NCI-H774 (cell line): ENCODE results near the gene CPNE6.

ENCODE experiments used
- DNase-seq: peaks from one replicate; lab custom pipeline; 2025; lab: John Stamatoyannopoulos, UW

The CPNE6 gene

DNA sequence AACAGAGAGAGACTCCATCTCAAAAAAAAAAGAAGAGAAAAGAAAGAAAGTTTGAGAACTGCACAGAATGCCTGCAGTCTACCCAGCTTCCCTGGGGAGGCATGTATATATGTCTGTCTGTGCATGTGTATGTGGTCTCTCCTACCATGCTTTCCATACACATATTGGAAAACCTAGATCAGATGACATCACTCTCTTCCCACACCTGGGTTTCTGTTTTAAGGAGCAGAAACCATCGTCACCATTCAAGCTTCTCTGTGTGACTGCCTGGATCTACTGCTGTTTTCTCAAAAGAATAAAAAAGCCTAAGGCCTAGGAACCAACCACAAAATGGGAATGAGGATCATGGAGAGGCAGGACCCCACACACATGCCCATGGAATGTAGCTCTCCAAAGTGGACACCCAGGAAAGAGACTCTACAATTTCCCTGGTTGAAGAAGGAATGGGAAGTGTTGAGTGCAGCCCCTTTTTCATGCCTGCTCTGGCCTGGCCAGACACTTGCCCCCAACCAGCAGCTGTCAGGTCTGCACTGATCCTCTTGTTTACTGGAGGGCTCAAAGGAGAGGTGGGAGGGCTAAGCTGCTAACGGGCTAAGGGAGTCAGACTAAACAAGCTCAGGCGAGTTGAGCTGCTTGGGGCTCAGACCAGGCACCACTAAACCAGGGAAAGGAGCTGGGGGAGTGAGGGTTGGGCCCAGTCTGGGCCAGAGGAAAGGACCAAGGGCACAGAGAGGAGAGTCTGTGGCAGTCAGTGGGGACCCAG, 15.0 kb downstream of the CPNE6 start:
- DNase-seq, result no peak

DNA sequence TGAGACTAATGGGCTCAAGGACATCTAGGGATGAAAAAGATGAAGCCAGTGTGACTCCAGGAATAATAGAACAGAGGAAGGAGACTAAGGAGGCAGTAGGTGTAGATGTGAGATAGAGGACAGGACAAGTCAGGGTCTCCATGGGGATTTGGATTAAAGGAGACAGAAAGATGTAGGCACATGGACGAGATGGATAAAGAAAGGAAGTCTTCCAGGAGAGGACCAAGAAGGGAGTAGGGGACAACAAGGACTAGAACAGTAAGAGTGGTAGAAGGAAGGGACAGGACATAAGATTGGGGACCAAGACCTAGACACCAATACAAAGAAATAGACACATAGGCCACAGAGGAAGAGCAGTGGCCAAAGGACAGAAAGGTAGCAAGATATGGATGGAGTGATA, 15.6 kb downstream of the CPNE6 start:
- no peak for DNase-seq

DNA sequence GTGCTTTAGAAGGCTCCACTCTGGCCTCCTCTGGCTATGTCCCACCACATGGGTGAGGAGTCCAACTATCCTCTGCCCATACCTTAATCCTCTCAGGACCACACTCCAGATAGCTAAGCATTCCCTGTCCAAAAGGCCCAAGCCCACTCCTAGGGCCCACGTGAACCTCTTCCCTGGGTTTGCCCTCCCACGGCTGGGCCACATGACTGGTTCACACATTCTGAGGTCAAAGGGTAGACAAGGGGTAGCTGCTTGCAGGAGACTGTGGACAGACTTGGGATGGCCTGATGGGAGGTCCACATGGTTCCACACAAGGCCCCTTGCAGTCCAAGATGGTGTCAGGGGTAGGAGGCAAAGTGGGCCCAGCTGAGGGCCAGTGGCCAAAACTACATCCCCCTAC, 16.7 kb downstream of the CPNE6 start:
- no peak for DNase-seq

DNA sequence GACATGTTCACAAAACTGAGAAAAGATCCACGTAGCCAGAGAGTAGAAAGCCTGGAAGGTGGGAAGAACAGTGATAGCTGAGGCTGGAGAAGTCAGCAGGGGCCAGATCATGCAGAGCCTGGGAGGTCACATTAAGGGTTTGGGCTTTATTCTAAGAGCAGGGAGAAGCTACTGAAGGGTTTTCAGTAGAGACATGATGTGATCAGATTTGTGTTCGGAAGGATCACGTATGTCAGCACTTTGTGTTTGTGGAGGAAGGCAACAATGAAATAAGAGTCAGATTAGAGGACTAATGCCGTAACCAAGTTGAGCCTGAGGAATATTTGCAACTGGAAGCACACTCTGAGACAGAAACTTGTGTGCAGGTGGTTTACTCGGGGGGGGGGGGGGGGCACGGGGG, 18.5 kb downstream of the CPNE6 start:
- DNase-seq, result no peak

DNA sequence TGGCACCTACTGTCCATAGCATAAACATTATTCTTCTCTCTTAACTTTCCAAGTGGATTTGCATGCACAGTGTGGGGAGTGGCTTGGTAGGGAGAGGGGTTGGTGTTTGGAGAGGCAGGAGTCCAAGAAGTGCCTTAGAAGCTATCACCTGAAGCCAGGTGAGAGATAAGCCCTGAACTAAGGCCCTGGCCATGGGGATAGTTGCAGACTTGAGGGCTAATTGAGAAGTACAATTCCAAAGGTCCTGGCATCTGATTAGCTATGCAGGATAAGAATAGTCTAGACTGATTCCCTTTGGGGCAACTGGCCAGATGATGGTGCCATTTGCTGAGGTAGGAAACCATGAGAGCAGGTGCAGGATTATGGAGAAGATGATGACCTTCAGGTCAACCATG, 20.7 kb downstream of the CPNE6 start:
- no peak for DNase-seq

DNA sequence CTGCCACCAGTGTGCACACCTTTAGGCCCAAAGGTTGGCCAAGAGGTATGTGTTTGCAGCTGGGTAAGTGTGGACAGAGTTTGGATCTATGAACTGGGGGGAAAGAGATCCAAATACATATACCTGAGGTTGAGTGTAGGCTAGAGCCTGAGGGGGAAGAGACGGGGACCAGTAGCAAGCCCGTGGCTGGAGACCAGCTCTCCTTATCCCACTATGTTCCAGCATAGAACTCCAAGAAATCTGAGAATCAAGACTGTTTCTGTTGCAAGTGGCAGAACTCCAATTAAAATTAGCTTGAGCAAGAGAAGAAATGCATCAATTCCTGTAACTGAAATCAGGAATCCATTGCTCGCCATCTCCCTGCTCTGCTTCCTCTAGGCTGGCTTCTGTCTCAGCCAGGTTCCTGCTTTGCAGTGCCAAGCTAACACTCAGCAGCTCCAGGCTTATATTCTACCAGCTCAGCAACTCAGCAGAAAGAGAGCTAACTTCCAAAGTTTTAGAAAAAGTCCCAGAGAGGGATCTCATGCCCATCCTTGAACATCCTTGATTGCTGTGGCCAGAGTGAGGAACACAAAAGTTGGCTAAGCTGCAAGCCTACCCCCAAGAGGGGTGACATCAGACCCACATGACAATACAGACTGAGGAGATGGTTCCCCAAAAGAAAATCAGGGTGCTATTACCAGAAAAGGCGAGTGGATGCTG, 21.3 kb downstream of the CPNE6 start:
- no peak for DNase-seq

DNA sequence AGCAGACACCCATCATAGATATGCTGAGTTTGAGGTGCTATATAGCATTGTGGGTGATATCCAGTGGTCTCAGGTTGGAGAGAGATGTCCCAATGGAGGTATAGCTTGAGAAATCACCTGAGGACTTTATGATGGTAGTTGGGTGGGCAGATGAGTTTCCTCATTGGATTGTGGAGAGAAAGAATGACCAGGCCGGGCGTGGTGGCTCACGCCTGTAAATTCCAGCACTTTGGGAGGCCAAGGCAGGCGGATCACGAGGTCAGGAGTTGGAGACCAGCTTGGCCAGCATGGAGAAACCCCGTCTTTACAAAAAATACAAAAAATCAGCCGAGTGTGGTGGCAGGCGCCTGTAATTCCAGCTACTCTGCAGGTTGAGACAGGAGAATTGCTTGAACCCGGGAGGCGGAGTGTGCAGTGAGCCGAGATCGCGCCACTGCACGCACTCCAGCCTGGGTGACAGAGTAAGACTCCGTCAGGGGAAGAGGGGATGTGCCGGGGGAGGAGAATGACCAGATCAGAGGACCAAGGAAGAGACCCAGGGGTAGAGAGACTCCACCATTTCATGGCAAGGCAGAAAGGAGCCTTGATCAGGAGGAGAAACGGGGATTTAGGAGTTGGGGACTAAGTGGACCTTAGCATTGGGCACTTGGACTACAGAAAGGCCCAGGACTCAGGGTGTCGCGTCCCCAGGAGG, 22.0 kb downstream of the CPNE6 start:
- DNase-seq, result no peak

DNA sequence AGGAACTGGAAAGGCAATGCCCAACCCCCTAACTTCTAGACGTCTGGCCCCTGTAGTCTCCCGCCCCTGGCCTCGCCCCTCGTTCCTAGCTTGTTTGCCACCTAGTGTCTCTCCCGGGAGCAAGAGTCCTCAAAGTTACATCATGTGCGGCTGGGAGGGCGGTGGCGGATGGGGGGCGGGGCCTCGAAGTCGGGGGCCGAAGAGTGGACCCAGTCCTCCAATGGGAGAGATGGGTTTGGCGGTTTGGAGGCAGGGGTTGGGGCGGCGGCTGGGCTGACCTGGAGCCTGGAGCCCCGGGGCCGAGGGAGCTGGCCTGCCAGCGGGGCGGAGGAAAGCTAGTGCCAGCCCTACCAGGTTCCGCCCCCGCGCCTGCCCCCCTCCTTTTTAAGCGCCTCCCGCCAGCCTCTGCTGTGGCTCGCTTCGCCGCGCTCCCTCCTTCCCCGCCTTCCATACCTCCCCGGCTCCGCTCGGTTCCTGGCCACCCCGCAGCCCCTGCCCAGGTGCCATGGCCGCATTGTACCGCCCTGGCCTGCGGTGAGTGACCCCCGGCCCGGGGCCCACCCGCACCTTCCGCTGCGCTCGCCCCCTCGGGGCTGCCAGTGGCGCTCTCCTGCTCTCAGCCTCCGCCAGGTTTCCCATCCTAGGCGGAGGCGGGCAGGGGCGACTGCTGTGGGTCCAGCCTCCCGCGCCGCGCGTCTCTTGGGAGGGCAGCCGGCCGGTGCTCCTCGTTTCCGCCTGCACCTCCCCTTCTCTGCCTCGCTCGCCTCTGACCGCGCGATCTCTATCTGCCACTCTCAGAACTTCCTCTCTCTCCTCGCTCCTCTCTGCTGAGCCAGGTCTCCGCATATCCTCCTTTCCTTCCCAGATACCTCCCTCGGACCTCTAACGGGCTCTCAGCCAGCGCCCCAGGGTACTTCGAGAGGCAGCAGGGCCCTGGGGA, 22.8 kb downstream of the CPNE6 start, which contains the start of gene PCK2:
Gene PCK2 (plus strand): TSS at position 411 of the 940 bp plus-strand sequence. CDS start 95 bp downstream, at position 506.
- peak; percentile 90 for DNase-seq

DNA sequence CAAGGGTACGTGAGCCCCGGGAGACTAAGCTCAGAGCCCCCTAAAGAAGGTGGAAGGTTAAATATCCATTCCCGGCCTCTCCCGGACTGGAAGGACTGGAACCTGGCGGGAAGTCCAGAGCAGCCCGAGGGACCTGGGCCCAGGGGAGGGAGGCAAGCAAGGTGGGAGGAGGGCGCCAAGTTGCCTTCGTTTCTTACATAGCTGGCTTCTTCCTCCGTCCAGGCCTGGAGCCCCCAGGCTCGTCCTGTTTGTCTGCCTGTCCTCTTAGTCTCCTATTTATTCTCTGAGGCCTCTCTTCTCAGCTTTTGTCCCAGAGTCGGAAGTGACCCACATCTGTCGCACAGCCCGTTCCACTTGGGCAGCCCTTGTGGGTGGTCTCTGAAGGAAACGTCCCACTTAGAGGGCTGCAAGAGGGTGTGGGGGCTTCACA, 23.5 kb downstream of the CPNE6 start:
- DNase-seq, result no peak

DNA sequence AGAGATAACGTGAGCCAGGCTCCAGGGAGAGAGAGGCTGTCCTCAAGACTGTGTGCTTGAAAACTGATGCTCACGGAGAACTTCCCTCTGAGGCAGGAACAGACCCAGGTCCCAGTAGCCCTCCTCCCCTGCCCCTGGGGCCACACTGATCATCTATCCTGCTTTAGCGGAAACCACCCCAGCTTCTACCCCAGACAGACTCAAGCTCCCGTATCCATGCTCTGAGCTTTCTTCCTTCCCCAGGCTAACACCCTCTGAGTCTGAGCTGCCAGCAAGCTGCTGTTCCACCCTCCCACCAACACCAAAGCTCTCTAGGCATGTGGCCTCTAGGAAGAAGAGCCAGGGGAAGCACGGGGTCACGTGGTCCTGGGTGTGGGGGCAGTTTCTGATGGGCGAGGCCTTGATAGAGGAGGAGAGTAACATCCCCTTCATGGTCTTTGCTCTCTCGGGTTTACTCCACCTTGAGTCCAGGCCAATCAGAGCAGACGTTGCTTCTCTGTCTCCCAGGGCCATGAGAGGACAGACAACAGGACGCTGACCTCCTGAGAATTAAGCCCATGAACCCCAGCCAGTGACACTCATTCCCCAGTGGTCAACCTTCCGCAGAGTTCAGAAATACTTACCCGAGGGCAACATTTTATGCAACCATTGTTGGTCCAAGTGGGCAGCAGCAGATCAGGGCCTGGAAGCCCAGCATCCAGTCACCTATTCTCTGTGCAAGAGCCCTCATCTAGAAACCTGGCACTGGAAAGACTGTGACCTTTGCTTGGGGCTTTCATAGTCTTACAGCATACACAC, 24.1 kb downstream of the CPNE6 start:
- DNase-seq, result no peak

DNA sequence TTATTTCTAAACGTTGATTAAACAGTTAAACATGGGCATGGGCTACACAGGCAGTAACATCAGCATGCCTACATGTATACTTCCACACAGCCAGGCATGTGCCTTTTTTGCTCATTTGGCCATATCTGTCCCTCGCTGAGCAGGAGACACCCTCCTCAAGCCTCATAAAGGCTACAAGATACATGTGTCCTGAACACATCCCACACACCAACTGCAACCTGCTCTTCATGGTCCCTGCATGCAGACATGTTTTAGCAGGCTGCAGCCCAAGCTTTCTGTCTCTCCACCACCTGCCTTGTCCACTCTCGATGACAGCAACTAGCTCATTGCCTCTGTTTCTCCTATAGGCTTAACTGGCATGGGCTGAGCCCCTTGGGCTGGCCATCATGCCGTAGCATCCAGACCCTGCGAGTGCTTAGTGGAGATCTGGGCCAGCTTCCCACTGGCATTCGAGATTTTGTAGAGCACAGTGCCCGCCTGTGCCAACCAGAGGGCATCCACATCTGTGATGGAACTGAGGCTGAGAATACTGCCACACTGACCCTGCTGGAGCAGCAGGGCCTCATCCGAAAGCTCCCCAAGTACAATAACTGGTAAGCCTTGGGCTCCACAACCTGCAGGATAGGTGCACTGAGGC, 25.3 kb downstream of the CPNE6 start:
- no peak for DNase-seq

DNA sequence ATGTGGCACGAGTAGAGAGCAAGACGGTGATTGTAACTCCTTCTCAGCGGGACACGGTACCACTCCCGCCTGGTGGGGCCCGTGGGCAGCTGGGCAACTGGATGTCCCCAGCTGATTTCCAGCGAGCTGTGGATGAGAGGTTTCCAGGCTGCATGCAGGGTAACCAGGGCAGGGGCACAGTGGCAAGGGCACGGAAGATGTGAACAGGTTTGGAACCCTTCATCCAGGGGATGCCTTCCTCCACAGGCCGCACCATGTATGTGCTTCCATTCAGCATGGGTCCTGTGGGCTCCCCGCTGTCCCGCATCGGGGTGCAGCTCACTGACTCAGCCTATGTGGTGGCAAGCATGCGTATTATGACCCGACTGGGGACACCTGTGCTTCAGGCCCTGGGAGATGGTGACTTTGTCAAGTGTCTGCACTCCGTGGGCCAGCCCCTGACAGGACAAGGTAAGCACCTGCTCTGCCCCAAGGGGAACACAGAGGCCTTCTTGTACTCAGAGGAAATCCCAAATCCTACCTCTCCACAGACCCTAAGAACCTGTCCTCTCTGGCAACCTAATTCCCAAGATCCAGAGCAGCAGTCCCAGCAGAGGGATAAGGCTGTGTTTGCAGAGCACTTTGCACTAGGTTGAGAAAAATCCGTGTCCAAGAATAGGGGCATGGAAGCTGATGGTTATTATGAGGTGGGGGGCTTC, 27.0 kb downstream of the CPNE6 start:
- DNase-seq, result no peak

DNA sequence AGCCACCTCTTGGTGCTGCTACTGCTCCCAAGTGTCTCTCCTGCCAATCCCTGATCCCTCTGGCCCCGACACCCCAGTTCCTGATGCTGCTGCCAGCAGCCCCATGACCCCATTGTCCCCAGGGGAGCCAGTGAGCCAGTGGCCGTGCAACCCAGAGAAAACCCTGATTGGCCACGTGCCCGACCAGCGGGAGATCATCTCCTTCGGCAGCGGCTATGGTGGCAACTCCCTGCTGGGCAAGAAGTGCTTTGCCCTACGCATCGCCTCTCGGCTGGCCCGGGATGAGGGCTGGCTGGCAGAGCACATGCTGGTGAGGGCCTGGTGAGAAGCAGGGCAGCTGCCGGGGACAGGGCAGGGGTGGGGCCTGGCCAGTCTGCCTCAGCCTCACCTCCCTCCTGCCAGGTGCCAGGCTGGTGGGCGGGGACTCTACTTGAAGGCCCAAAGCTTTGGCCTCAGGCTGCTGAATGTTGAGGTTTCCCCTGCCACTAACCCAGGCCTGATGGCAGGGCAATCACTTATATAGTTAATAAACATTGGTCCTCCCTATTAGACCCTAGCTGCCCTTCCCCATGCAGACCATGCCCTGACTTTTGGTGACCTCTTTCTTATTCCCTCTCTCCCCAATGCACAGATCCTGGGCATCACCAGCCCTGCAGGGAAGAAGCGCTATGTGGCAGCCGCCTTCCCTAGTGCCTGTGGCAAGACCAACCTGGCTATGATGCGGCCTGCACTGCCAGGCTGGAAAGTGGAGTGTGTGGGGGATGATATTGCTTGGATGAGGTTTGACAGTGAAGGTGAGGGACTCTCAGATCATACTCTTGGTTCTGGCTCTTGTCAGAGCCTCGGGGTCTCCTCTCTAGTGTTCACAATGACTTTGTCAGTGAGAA, 27.8 kb downstream of the CPNE6 start:
- peak; percentile 32 for DNase-seq

DNA sequence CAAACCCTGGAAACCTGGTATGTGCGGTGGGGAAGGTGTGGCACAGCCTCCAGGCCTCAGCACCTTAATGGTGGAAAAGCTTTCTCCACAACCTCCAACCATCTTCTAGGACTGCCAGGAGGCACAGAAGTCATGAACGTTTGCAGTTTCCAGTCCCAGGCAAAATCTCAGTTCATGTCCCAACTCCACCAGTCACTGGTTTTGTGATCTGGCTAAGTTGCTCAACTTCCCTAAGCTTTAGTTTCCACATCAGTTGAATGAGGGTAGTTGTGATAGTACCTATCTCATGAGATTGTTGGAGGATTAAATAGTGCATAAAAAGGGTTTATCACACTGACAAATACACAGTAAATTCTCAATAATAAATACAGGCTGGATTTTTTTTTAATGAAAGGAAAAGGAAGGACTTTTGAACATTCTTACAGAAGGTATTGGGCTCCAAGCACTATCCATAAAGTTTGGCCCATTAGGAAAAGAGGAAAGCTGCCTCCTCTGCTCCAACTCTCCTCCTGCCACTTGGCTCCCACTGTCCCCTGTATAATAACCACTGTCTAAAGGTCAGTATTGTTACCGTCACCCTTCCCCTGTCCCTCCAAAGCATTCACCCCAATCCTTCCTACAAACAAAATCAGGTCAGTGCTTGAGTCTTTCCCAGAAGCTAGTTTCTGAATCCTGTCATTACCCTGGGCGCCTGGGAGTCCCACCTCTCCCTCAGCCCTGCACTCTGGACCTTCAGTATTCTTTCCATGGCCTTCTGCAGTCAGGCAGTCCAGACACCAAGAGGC, 29.0 kb downstream of the CPNE6 start:
- DNase-seq, result no peak

DNA sequence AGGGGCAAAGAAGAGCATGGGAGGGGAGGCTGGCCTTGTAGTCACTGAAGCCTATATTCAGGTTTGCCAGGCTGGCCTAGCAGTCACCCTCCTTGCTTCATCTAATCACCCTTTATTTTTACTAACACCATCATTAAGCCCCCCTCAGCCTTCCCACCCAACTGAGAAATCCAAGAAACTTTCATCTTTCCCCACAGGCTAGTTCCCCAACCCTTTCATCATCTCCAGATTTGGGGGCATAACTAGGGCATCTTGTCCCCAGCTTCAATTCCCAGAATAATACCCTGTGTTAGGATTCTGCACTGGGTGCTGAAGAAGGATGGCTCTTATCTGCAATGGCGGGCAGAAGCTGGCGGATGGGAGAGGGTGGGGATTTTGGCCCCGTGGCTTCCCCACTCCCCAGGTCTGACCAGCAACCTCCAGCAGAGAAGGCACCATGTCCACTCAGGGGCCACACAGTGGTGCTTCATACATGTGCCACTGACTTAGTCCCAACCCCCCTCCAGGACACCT, 29.7 kb downstream of the CPNE6 start:
- DNase-seq, result no peak

DNA sequence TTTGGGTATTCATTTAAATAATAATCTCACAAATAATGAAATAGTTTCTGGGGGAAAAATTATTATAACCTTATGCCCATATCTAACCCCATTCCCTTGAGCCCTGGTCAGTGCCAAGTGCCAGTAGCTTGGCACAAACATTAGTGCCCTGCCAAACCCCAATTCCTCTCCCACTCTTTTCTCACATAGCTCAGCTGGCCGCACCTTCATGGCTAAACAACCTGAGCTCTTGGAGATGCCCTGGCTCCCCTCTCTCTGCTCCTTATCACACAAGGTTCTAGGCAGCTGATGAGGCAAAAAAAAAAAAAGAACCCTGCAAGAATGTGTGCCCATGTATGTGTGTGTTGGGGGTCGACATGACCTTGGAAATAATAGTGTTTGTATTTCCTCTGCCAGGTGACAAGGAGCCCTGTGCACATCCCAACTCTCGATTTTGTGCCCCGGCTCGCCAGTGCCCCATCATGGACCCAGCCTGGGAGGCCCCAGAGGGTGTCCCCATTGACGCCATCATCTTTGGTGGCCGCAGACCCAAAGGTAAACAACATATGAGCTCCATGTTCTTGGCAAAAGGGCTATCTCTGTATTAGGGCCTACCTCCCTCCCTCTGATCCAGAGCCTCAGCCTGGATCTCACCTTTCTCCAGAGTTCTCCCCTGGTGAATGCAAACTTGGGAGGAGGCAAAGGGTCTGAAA, 31.1 kb downstream of the CPNE6 start:
- DNase-seq, result no peak

DNA sequence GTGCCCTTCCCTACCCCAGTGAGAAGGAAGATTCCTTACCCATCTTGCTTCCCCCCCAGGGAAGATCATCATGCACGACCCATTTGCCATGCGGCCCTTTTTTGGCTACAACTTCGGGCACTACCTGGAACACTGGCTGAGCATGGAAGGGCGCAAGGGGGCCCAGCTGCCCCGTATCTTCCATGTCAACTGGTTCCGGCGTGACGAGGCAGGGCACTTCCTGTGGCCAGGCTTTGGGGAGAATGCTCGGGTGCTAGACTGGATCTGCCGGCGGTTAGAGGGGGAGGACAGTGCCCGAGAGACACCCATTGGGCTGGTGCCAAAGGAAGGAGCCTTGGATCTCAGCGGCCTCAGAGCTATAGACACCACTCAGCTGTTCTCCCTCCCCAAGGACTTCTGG, 32.1 kb downstream of the CPNE6 start:
- no peak for DNase-seq
